HepG2 (cell line): Measurements from ENCODE around the gene COA3. TPM values are rescaled to one million over a fixed set of nuclear protein-coding genes. Genes with fewer than 3 reads are reported as not detected.

Experiments
- EED ChIP-seq: sonication (generic); formaldehyde crosslinking; IDR thresholded peaks from 2 replicates; pipeline ENCODE4 v1.5.0; 2020; ENCODE audit warnings: mild to moderate bottlenecking, missing genetic modification reagents
- GZF1 ChIP-seq: sonication (generic); formaldehyde crosslinking; IDR thresholded peaks from 2 replicates; pipeline ENCODE4 v1.5.1; 2020; ENCODE audit warnings: mild to moderate bottlenecking, missing genetic modification reagents
- JARID2 ChIP-seq: sonication (generic); formaldehyde crosslinking; IDR thresholded peaks from 2 replicates; pipeline ENCODE4 v1.8.1; 2023; ENCODE audit warnings: missing genetic modification reagents, inconsistent platforms; ENCODE audit not compliant: insufficient replicate concordance
- KAT7 ChIP-seq: IDR thresholded peaks from 2 replicates; pipeline ENCODE4 v1.6.1; 2018; ENCODE audit warnings: borderline replicate concordance, missing compliant biosample characterization
- NFRKB ChIP-seq: fragments of 450-650 bp; IDR thresholded peaks from 2 replicates; pipeline ENCODE4 v1.6.1; 2017
- RBM22 ChIP-seq: fragments of 200-400 bp; formaldehyde crosslinking; optimal IDR thresholded peaks from 2 replicates; pipeline ENCODE3; 2017; ENCODE audit warnings: mild to moderate bottlenecking, low read length, moderate library complexity
- RXRB ChIP-seq: IDR thresholded peaks from 2 replicates; pipeline ENCODE4 v1.6.1; 2016; ENCODE audit warnings: borderline replicate concordance, missing genetic modification reagents, missing compliant biosample characterization
- SNAI1 ChIP-seq: sonication (generic); formaldehyde crosslinking; IDR thresholded peaks from 2 replicates; pipeline ENCODE4 v1.5.0; 2020; ENCODE audit warnings: mild to moderate bottlenecking, missing genetic modification reagents, borderline replicate concordance
- SOX6 ChIP-seq, 2 experiments: fragments of 450-650 bp in 1 of 2; sonication (generic) in 1 of 2; formaldehyde crosslinking in 1 of 2; IDR thresholded peaks; 2 replicates each; pipeline versions ENCODE4 v1.4.0 to v1.6.1; 2017 to 2020; ENCODE audit warnings: antibody characterized with exemption in 1 of 2, mild to moderate bottlenecking in 1 of 2, missing genetic modification reagents in 1 of 2
- STAT5B ChIP-seq: sonication (generic); formaldehyde crosslinking; IDR thresholded peaks from 2 replicates; pipeline ENCODE4 v1.4.0; 2020; ENCODE audit warnings: missing genetic modification reagents
- ZMYM3 ChIP-seq: sonication (generic); formaldehyde crosslinking; IDR thresholded peaks from 2 replicates; pipeline ENCODE4 v1.5.1; 2020; ENCODE audit warnings: mild to moderate bottlenecking, missing genetic modification reagents
- ZNF20 ChIP-seq: sonication (generic); formaldehyde crosslinking; IDR thresholded peaks from 2 replicates; pipeline ENCODE4 v1.4.0; 2020; ENCODE audit warnings: mild to moderate bottlenecking, moderate library complexity, missing genetic modification reagents
- ZNF251 ChIP-seq: sonication (generic); formaldehyde crosslinking; IDR thresholded peaks from 2 replicates; pipeline ENCODE4 v1.9.0; 2021; ENCODE audit warnings: mild to moderate bottlenecking, missing genetic modification reagents
- ZNF263 ChIP-seq: sonication (generic); formaldehyde crosslinking; IDR thresholded peaks from 2 replicates; pipeline ENCODE4 v1.4.0; 2020; ENCODE audit warnings: missing genetic modification reagents
- ZNF317 ChIP-seq: sonication (generic); formaldehyde crosslinking; IDR thresholded peaks from 2 replicates; pipeline ENCODE4 v1.5.0; 2020; ENCODE audit warnings: mild to moderate bottlenecking, missing genetic modification reagents
- ZNF329 ChIP-seq: sonication (generic); formaldehyde crosslinking; IDR thresholded peaks from 2 replicates; pipeline ENCODE4 v1.9.0; 2021; ENCODE audit warnings: low read depth, mild to moderate bottlenecking, missing genetic modification reagents
- ZNF446 ChIP-seq: sonication (generic); formaldehyde crosslinking; IDR thresholded peaks from 2 replicates; pipeline ENCODE4 v1.5.0; 2020; ENCODE audit warnings: mild to moderate bottlenecking, missing genetic modification reagents
- ZNF510 ChIP-seq: sonication (generic); formaldehyde crosslinking; IDR thresholded peaks from 2 replicates; pipeline ENCODE4 v1.4.0; 2020; ENCODE audit warnings: low read depth, mild to moderate bottlenecking, missing genetic modification reagents
- ZNF678 ChIP-seq: sonication (generic); formaldehyde crosslinking; IDR thresholded peaks from 2 replicates; pipeline ENCODE4 v1.4.0; 2020; ENCODE audit warnings: mild to moderate bottlenecking, missing genetic modification reagents
- ZNF891 ChIP-seq: sonication (generic); formaldehyde crosslinking; IDR thresholded peaks from 2 replicates; pipeline ENCODE4 v1.5.0; 2020; ENCODE audit warnings: mild to moderate bottlenecking, missing genetic modification reagents
- ZSCAN22 ChIP-seq: sonication (generic); formaldehyde crosslinking; IDR thresholded peaks from 2 replicates; pipeline ENCODE4 v1.4.0; 2020; ENCODE audit warnings: mild to moderate bottlenecking, missing genetic modification reagents
- ZSCAN30 ChIP-seq: sonication (generic); formaldehyde crosslinking; IDR thresholded peaks from 2 replicates; pipeline ENCODE4 v1.5.0; 2020; ENCODE audit warnings: mild to moderate bottlenecking, missing genetic modification reagents
- polyA plus RNA-seq, 8 experiments: library from polyadenylated mRNA; depleted of rRNA in 3 of 8; stranded (reverse) in 7 of 8; unstranded in 1 of 8; fragments of >200 nt; fragmentation: Illumina TruSeq in 4 of 8; extraction: Trizol in 4 of 8; gene quantifications; 2 replicates each; pipeline versions ENCODE4 v1.2.1 to v1.2.3, GENCODE V29; 2011 to 2016; ENCODE audit warnings: low read depth in 4 of 8, missing spikeins in 1 of 8, mixed read lengths in 1 of 8; ENCODE audit not compliant: insufficient read depth in 1 of 8
- total RNA-seq, 5 experiments: library from RNA; depleted of rRNA; stranded (reverse); fragments of >200 nt; fragmentation: Illumina TruSeq; extraction: Trizol; gene quantifications; 2 replicates each; pipeline ENCODE4 v1.2.3, GENCODE V29; 2016; ENCODE audit warnings: low read depth in 1 of 5
- TF ChIP-seq, protein P1 (sequence below): IDR thresholded peaks from 2 replicates; pipeline ENCODE4 v1.6.1; 2016; ENCODE audit warnings: low read depth, missing genetic modification reagents, missing compliant biosample characterization
- TF ChIP-seq, protein P2 (sequence below): sonication (generic); formaldehyde crosslinking; IDR thresholded peaks from 2 replicates; pipeline ENCODE4 v1.8.1; 2023; ENCODE audit warnings: mild to moderate bottlenecking, missing genetic modification reagents, borderline replicate concordance

The COA3 gene
- total and polyA plus RNA-seq, 2 of the 13 experiments (the other 11 are each of a cell fraction or from before 2014, with no cell fraction given), result 133 to 202 TPM

- TF ChIP-seq, protein P1, sequence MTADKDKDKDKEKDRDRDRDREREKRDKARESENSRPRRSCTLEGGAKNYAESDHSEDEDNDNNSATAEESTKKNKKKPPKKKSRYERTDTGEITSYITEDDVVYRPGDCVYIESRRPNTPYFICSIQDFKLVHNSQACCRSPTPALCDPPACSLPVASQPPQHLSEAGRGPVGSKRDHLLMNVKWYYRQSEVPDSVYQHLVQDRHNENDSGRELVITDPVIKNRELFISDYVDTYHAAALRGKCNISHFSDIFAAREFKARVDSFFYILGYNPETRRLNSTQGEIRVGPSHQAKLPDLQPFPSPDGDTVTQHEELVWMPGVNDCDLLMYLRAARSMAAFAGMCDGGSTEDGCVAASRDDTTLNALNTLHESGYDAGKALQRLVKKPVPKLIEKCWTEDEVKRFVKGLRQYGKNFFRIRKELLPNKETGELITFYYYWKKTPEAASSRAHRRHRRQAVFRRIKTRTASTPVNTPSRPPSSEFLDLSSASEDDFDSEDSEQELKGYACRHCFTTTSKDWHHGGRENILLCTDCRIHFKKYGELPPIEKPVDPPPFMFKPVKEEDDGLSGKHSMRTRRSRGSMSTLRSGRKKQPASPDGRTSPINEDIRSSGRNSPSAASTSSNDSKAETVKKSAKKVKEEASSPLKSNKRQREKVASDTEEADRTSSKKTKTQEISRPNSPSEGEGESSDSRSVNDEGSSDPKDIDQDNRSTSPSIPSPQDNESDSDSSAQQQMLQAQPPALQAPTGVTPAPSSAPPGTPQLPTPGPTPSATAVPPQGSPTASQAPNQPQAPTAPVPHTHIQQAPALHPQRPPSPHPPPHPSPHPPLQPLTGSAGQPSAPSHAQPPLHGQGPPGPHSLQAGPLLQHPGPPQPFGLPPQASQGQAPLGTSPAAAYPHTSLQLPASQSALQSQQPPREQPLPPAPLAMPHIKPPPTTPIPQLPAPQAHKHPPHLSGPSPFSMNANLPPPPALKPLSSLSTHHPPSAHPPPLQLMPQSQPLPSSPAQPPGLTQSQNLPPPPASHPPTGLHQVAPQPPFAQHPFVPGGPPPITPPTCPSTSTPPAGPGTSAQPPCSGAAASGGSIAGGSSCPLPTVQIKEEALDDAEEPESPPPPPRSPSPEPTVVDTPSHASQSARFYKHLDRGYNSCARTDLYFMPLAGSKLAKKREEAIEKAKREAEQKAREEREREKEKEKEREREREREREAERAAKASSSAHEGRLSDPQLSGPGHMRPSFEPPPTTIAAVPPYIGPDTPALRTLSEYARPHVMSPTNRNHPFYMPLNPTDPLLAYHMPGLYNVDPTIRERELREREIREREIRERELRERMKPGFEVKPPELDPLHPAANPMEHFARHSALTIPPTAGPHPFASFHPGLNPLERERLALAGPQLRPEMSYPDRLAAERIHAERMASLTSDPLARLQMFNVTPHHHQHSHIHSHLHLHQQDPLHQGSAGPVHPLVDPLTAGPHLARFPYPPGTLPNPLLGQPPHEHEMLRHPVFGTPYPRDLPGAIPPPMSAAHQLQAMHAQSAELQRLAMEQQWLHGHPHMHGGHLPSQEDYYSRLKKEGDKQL (CRISPR knock-in tag), result peak; percentile 18; the same call in 1 of the 2 replicates
- 0 out of 2 replicates have a peak, but pooled peaks have one; percentile 80 for TF ChIP-seq ZNF678 (CRISPR knock-in tag)
- peak; percentile 58; the same call in 1 of the 2 replicates for TF ChIP-seq STAT5B (CRISPR knock-in tag)
- peak; percentile 94 for TF ChIP-seq ZNF446 (CRISPR knock-in tag)
- peak; percentile 92; the same call in 1 of the 2 replicates for TF ChIP-seq ZNF510 (CRISPR knock-in tag)
- TF ChIP-seq ZSCAN22, result peak; percentile 73
- no peak for TF ChIP-seq ZNF20 (CRISPR knock-in tag)
- no peak for TF ChIP-seq ZNF251 (CRISPR knock-in tag)
- TF ChIP-seq JARID2 (CRISPR knock-in tag), result no peak
- peak; percentile 83 for TF ChIP-seq ZNF317 (CRISPR knock-in tag)
- no peak for TF ChIP-seq ZSCAN30
- TF ChIP-seq ZNF263 (CRISPR knock-in tag), result peak; percentile 30; the same call in 1 of the 2 replicates
- peak; percentile 93 for TF ChIP-seq KAT7 (CRISPR knock-in tag)
- no peak for TF ChIP-seq RBM22
- TF ChIP-seq EED (CRISPR knock-in tag), result peak; percentile 96
- 0 out of 2 replicates have a peak, but pooled peaks have one; percentile 57 for TF ChIP-seq NFRKB
- peak; percentile 76 for TF ChIP-seq ZNF891 (CRISPR knock-in tag)
- TF ChIP-seq ZNF329 (CRISPR knock-in tag), result peak; percentile 83; the same call in 1 of the 2 replicates
- TF ChIP-seq, protein P2, sequence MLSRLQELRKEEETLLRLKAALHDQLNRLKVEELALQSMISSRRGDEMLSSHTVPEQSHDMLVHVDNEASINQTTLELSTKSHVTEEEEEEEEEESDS (CRISPR knock-in tag), result peak; percentile 58; the same call in 1 of the 2 replicates
- TF ChIP-seq GZF1 (CRISPR knock-in tag), result no peak
- TF ChIP-seq SNAI1 (CRISPR knock-in tag), result 0 out of 2 replicates have a peak, but pooled peaks have one; percentile 32
- peak; percentile 93 for TF ChIP-seq ZMYM3 (CRISPR knock-in tag)
- peak; percentile 83 for TF ChIP-seq RXRB (CRISPR knock-in tag)
- no peak for TF ChIP-seq SOX6 (IDR thresholded peaks at IDR 0.05)
- peak; percentile 82 for TF ChIP-seq SOX6 (CRISPR knock-in tag; IDR thresholded peaks at IDR 0.05)
Measured at GRCh38 chr17:42798383-42799380, at the start of gene COA3, which contains the start of gene CNTD1 (continued).
